GM19351 (cell line): ENCODE data around the gene SLC22A23.

Experiments used
- ATAC-seq: cut with Tn5 transposase; IDR thresholded peaks from one replicate; pipeline ENCODE4 v1.9.1; 2021; ENCODE audit warnings: mild to moderate bottlenecking, moderate library complexity; ENCODE audit not compliant: unreplicated experiment

The SLC22A23 gene

DNA sequence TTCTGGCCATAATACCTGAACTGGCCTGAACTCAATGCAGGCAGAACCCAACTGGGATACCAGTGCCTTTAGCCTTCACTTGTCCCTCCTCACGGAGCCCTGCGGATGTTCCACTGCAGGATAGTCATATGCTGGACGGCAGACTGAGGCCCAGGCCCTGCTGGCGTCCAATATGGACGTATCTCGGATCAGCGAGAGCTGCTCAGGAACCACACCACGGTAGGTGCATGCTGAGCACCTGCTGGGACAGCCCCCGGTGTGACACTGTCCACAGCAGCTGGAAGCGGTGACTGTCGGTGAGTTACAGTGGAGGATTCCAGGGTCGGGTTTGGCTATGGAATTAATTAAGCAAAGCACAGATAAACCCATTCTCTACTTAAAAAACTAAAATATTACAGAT lies 149.4 kb downstream of the SLC22A23 start:
- no peak for ATAC-seq

DNA sequence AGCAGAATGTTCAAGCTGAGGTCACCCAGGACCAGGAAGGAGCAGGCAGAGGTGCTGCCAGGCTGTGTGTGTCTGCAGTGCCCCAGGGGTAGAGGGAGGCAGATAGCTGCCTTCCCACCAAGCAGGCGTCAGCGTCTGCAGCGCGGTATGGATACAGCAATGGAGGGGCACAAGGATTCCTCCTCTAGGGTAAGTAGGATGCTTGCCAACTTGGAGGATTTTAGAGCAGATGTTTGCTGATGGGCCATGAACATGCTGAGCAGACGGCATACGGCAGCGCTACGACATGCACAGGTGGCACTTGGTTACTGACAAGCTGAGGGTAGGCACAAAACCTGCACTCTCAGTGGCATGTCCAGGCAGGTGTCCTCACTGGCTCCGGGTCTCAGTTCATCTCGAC lies 150.0 kb downstream of the SLC22A23 start:
- ATAC-seq: no peak

DNA sequence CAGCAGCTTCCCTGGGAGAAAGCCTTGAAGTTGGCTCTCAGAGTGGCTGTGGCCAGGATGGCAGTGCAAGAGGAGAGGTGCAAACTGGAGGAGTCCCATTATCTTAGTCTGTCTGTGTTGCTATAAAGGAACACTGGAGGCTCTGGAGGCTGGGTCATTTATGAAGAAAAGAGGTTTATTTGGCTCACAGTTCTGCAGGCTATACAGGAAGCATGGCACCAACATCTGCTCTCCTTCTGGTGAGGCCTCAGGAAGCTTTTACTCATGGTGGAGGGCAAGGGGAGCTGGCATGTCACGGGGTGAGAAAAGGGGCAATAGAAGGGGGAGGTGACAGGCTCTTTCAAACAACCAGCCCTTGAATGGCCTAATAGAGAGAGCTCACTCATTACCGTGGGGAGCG lies 151.0 kb downstream of the SLC22A23 start:
- no peak for ATAC-seq

DNA sequence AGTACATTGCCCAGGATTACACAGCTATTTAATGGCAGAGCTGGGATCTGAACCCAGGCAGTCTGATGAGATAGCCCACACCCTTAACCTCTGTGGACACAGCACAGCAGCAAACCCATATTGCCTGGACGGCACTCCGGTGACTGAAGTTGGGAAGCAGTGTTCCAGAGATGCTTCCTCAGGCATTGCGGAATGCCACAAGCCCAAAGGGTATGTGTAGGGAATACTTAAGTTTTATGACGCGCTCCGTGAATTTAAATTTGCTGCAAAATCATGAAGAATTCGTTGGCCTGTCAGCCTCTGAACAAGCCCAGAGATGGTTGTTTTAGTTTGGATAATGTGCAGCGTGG lies 151.7 kb downstream of the SLC22A23 start:
- ATAC-seq: no peak

DNA sequence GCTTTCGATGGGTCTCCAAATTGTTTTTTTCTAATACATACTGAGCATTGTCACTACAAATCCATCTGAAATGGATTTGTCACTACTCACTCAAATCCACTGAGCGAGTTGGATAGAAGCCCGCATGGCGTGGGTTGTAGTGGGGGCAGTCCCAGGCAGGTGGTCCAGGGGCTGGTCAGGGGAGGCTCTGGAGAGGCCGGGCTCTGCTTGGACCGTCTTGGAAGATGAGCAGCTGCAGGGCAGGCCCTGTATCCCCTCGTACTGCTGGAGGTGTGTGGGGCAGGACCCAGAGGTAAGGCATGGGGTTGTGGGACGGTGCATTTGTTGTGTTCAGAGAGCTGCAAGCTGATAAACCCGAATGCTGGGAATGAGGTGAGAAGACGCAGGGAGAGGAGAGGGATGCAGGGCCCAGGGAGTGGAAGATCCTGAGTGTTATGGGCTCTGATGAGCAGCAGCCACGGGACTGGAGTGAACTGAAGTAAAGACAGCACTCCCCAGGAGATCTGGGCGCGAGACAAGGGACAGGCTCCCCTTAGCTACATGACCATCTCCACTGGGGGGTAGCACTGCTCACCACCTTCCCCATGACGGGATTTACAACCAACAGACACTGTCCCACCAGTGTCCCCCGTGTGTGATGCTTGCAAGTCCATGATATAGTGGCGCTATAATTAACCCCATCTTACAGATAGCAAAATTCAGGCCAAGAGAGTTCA lies 152.2 kb downstream of the SLC22A23 start:
- no peak for ATAC-seq

DNA sequence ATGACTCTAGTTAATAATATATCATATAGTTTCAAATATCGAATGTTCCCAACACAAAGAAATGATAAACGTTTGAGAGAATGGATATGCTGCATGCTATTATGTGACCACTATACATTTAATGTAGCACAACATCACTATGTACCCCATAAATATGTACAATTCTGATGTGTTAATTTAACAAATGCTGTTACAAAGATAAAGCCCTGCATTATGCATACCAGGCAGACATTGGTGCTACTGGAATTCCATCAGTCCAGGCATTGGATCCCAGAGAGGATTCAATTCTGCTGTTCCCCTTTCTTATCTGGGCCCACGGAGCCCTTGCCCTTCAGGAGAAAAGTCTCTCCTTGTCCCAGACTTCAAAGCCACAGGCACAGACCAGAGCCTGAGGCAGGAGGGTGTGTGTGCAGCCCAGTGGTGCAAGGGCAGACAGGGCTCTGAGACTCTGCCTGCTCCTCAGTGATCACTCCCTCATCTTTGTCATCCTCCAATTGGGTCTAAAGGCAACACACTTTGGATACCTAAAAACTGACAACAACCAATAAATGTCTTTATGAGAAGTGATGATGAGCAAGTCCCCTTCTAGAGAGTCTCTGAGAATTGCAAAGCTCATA lies 152.9 kb downstream of the SLC22A23 start:
- ATAC-seq: no peak

DNA sequence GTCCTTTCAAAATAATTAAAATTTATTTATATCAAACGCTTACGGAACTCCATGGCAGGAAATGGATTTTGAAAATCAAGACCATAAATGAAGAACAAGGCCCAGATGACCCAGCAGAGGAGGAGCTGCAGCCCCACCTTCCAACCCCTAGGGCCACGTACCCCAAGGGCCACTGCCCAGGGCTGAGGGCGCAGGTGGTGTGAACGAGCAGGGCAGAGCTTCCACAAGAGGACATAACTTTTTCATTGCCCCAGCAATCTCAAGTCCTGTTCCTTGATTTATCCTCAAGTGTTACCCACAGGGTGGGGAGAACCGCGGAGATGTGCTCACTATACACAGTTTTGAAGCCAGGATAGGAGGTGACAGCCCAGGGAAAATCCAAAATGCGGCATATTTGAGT lies 155.3 kb downstream of the SLC22A23 start:
- ATAC-seq: no peak

DNA sequence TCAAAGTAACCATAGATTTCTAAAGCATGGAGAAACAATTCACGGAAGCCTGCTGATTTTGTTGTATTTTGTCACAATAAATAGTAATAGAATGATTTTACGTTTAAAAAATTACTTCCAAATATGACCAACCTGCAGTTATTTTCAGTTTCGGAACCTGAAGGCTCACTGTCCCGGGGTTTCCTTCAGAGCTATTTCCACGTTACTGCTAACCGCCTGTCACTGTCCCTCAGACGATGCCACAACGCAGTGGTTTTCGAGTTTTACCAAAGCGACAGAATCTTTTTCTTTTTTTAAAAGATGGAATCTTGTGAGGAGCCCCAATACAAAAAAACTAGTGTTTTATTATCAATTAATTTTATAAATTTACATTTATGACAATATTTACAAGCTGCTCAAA lies 157.6 kb downstream of the SLC22A23 start:
- ATAC-seq: no peak

DNA sequence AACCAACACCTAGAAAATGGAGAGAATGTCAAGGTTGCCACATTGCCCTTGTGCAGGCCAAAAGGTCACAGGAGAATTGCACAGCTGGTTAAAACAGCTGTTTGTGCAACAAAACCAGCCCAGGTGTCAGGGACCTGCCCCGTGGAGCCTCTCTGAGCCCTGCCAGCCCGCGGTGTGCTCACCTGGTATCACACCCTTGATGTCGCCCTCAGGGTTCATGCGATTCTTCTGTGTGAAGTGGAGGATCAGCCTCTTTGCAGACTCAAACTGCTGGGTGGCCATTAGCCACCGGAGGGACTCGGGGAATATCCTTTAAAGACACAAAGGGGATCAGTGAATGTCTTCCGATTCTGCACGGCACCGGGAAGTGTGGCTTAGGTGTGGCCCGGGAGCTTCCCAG lies 158.9 kb downstream of the SLC22A23 start:
- ATAC-seq: no peak

DNA sequence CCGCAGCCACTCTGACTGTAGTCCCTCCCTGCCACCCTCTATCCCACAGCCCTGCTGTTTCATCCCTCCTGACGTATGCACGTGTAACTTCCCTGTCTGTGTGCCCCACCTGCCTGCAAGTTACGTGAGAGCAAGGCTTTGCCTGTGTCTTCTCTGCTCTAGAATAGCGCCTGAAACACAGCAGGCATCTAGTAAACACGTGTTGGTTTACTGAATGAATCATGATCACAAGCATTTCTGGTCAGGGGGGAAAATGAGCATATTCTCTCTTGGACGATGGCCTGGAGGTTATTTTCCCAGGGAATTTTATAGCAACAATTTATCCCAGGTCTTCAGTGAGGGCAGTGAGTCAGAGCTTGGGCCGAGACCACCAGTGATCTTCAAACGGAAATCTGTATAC lies 159.8 kb downstream of the SLC22A23 start:
- no peak for ATAC-seq

DNA sequence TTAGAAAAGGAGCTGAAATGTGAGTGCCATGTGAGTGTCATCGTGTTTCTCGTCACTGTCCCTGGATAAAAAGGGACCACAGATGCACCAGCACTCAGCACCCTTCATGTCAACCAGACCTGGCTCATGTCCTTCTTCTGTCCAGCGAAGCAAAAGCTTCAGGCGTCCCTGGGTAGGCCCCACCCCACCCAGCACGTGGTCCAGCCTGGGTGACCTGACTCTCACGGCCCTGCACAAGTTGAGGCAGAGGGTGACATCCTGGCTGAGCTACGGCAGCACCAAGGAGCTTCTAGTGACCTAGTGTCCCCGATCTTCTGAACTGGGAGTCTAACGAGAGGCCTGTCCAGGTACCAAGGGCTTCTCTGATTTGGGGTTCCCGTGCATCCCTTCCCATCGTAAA lies 160.3 kb downstream of the SLC22A23 start:
- no peak for ATAC-seq

DNA sequence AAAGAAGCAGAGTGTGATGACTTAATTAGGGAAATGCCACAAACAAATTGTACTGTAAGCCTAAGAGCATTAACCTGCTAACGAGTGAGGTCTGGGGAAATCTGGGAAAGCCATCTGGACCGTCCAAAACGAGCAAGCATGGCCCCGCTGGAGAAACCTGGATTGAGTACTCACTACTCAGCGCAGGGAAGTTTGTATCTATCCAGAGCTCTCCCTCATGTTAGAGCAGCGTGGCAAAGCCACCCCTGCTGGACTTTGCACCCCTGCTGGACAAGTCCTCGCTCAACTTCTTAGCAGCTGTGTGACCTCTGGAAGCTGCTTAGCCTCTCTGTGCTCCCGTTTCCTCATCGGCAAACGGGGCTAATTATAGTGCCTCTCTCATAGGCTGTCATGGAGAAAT lies 160.8 kb downstream of the SLC22A23 start:
- no peak for ATAC-seq

DNA sequence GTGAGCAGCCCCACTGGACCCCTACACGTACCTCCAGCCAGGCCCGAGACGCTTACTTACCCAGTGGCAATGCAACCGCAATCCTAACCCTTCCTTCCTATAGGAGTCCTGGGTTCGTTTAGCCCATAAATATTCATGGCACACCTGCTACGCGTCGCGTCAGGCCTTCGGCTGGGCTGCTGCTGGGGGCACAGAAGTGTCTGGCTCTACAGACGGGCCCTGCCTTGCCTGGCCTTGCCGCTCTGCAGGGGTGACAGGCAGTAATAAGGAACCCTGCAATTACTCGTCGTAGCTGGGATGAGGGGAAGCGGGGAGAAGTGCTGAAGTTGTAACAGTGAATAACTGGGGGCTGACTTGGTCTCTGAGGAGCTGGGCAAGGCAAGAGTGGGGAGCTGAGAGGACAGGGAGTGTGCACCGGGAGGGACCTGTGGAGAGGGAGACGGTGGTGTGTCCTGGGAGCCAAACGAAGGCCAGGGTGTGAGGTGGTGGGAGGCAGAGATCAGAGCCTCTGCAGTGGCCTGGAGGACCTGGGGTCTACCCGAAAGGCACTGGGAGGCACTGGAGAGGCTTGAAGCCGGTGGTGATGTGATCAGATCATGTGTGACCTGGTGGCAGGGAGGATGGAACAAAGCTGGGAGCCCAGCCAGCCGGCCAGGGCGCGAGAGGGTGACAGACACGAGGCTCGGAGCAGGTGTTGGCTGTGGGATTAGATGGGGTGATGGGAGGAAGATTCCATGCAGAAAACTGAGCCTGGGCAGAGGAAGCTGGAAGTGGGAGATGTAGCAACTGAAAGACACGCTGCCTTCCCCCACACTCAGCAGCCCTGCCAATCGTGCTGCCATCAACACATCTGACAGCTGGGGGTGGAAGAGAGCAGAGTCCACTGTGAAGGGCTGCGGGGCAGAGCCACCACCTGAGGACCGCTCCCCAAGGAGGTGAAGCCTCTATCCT lies 161.7 kb downstream of the SLC22A23 start:
- no peak for ATAC-seq

DNA sequence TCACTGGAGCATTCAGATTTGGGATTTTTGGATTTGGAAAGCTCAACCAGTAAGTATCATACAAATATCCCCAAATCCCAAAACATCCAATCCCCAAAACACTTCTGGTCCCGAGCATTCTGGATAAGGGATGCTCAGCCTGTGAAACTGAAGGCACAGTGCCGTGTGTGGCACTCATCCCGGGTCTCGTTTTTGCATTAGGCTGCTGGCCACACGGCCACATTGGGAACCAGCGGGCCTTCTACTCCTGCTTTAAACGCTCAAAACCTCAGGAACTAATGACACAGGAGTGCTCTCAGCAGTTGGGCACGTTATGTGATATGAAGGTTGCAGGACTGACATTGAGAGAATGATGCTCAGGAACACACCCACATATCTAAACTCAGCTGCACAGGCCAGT lies 162.5 kb downstream of the SLC22A23 start:
- ATAC-seq: no peak

DNA sequence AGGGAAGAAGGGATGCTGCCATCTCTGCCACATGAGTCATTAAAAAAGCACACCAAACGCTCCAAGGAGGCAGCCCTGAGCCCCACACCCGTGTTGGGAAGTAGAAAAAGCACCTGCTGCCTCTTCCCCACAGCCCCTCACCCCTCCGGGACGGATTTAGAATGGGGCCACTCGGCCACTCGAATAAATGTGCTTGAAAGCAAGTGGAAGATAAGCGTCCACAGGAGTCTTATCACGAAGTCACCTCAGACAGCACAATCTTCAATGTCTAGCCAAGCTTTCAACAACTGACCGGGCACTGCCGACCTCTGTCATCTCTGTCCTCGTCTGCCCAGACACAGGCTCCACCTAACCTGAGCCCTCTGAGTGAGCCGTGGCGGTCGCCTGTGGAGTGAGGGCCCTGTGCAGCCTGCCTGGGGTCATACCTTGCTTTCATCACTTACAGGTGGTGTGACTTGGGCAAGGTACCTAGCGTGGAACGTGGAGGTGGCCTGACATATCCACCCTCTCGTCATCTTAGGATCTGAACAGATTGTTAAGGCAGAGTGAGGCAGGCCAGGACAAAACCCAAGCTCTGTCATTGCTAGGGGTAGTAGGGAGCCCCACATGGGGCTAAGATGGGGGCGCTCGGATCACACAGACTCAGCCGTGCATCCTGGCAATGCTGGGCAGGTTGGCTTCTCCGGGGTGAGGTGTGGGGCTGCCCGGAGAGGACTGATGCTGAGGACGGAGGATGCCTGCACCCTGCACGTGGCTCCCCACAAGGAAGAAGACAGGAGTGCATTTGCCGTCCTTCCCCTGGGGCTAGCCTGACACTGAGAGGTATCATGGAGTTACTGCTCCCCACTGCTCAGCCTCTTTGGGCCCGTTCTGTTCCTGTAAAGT lies 163.3 kb downstream of the SLC22A23 start:
- ATAC-seq: no peak

DNA sequence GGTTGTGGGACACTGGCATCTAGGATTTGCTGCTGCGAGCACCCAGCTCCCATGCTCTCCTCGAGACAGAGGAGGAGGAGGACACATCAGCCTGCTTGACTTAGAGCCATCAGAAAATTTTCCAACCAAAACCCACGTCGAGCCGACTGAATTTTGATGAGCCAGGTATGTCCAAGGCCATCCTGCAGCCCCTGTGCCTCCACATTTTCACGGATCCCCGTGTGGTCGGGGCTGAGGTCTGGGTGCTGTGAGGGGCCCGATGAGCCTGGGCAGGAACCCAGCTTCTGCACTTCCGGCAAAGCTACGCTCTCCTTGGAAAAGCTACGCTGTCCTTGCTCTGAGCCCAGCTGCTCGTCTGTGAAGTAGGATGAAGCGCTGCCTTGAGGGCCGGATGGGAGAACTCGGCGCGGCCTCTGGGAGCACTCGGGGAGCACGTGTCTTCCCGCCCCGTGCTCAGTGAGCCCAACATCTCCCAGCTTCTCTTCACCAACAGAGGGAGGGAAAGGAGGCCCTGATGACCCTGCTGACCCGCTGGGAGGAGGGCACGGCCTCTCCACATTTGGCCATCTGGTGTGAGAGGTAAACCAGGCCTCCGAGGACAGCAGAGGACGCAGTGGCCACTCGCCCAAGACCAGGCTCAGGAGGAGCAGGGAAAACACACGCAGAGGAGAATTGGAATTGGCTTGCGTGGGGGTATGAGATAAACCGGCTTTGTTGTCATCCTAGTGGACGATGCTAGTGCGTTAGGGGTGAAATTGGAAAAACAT lies 164.2 kb downstream of the SLC22A23 start:
- no peak for ATAC-seq

DNA sequence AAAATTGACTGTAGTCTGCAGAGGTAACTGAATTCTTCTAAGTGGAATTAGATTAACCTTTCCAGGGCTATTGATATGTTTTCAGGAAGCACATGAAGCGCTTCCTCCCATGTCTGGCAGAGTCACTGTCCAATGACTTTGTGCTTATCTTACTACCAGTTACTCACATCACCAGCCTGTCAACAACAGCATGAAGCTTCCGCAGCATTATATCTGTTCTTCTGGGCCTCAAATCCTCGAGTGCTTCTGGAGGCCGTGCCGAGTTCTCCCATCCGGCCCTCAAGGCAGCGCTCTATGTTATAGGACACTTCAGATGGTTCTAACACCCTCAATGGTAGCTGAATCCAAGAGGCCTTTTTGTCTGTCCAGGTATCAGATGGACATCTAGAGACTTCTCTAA lies 164.9 kb downstream of the SLC22A23 start:
- ATAC-seq: no peak

DNA sequence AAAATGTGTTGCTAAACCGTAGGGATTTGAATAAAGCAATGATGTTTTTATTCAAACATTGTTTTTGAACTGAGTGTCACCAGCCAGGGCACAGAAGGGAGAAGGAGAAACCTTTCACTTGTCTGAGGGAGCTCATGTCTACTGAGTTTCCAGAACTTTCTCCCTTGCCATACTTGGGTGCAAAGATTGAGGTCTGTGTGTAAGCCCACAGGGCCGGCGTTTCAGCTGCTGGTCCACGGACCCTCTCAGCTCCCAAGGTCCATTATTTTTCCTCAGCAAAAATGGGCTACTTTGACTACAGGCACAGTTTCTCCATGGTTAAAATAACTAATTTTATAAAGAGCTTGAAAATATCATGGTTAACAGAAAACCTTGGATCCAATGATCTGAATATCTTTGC lies 165.5 kb downstream of the SLC22A23 start:
- ATAC-seq: no peak

DNA sequence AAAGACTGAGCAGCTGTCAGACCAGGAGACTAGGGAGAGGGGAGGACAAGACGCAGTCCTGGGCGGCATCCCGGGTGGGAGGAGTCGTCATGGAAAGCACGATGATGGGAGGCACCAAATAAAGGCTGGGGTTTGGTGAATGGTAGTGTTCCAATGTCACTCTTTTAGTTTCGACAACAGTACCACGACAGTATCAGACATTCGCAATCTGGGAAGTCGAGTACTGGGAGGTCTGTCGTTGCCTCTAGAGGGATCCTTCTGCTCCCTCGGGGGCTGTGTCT lies 166.0 kb downstream of the SLC22A23 start:
- ATAC-seq: no peak

DNA sequence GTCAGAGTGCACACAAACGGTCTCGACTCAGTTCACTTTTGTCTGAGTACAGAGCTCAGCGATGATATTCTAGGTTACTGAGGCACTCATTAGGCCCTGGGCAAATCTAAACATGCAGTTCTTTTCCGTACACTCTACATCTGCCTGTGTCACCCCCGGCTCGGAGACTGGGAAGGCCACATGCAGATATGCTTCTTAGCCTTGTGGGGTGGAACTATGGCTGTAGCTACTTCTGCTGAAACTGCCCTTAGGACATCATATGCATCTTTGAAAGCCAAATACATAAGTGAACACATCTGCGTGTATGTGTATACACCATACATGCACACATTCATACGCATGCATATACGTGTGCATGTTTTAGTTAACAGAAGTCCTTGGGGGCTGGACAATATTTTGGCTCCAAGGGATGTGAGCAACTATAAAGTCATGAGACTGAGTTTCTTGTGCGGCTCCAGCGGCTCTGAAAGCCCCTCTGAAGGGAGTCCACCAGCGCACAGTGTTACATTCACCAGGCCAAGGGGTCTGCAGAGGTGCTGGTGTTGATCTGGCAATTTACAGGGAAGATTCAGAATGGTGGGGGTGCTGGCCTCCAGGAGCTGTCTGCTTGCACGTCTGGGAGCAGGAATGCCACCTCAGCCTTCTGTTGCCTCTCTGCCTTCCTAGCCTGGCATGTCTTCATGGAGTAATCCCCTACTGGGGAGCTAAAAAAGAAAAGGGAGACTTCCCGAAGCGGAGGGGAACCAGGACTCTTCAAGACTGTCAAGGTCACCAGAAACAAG lies 166.5 kb downstream of the SLC22A23 start:
- ATAC-seq: no peak
